Esophagus muscularis mucosa (tissue), 4 donors: ENCODE data around the gene MET. TPM values are rescaled to one million over a fixed set of nuclear protein-coding genes. Genes with fewer than 3 reads are reported as not detected.

Experiments used
- DNase-seq: peaks from one replicate; pipeline ENCODE4 v3.0.0-alpha.2; 2017; ENCODE audit errors: extremely low spot score
- H3K27ac ChIP-seq, 4 donors: fragments of 200-600 bp; sonication (generic); replicated peaks in 1 of 4; 1 replicate in 3 of 4; 2 replicates in 1 of 4; pipeline ENCODE4 v1.5.1; 2016 to 2019; ENCODE audit warnings: mild to moderate bottlenecking in 1 of 4
- H3K27me3 ChIP-seq, 4 donors: fragments of 200-600 bp; sonication (generic); one replicate each; pipeline versions ENCODE4 v1.5.1 to v1.6.0; 2016 to 2019
- H3K36me3 ChIP-seq, 4 donors: fragments of 200-600 bp; sonication (generic); one replicate each; pipeline ENCODE4 v1.5.1; 2016 to 2019
- H3K4me1 ChIP-seq, 4 donors: fragments of 200-600 bp; sonication (generic); one replicate each; pipeline ENCODE4 v1.5.1; 2016 to 2019
- H3K4me3 ChIP-seq, 4 donors: fragments of 200-600 bp; sonication (generic); 1 replicate in 2 of 4; 2 replicates in 2 of 4; pipeline ENCODE4 v1.5.1; 2016 to 2019; ENCODE audit warnings: mild to moderate bottlenecking in 4 of 4, moderate library complexity in 1 of 4
- H3K9me3 ChIP-seq, 4 donors: fragments of 200-600 bp; sonication (generic); 1 replicate in 3 of 4; 2 replicates in 1 of 4; pipeline ENCODE4 v1.5.1; 2016 to 2019
- EP300 ChIP-seq: sonication (generic); formaldehyde crosslinking; IDR thresholded peaks from one replicate; pipeline ENCODE4 v1.6.1; 2017; ENCODE audit warnings: antibody characterized with exemption
- POLR2A ChIP-seq: fragments of 450-650 bp; IDR thresholded peaks from one replicate; pipeline ENCODE4 v1.6.1; 2017; ENCODE audit warnings: antibody characterized with exemption, moderate library complexity, mild to moderate bottlenecking, low read depth
- POLR2AphosphoS5 ChIP-seq, 2 donors: sonication (generic); formaldehyde crosslinking; IDR thresholded peaks; one replicate each; pipeline ENCODE4 v1.6.1; 2017; ENCODE audit warnings: antibody characterized with exemption in 2 of 2
- WGBS: methylation state at CpG from one replicate; pipeline ENCODE4 v1.1.5; 2018; 5-methylcytosine and 5-hydroxymethylcytosine counted together
- intact Hi-C: fragments of 100-400 bp; cut with DNase I; formaldehyde crosslinking; loops from one replicate; pipeline ENCODE4 v1.15.1; 2023
- total RNA-seq, 4 donors: library from RNA; depleted of rRNA; stranded (reverse); fragments of >200 nt; gene quantifications; one replicate each; pipeline versions ENCODE4 v1.1.0 to v1.2.1, GENCODE V29; 2016
- TF ChIP-seq, protein P1 (sequence below), 3 experiments: fragments of 200-600 bp in 2 of 3; fragments of 450-650 bp in 1 of 3; sonication (generic) in 2 of 3; IDR thresholded peaks; one replicate each; pipeline ENCODE4 v1.5.1; 2017 to 2019; ENCODE audit warnings: antibody characterized with exemption in 3 of 3, mild to moderate bottlenecking in 2 of 3, moderate library complexity in 1 of 3

The MET gene
- total RNA-seq, 4 donors from 2014 or later = 12.0 to 27.2 (median 15.7) TPM

- Histone ChIP-seq H3K4me3 (no peak overlapping the region), H3K27me3 (no peaks in the 10 kb centered on the region), H3K9me3 (no peaks in the 10 kb centered on the region), H3K27ac (no peak overlapping the region), H3K36me3 (no peaks in the 10 kb centered on the region), H3K4me1 (peaks cover 0 to 24% (median 6%) of the 10 kb centered on the region in 4 donors)
- intact Hi-C loops = no loop called here
- TF ChIP-seq EP300 (no peak), POLR2A (no peak), POLR2AphosphoS5 (IDR thresholded peaks at IDR 0.05) (no peak)
- TF ChIP-seq, protein P1, sequence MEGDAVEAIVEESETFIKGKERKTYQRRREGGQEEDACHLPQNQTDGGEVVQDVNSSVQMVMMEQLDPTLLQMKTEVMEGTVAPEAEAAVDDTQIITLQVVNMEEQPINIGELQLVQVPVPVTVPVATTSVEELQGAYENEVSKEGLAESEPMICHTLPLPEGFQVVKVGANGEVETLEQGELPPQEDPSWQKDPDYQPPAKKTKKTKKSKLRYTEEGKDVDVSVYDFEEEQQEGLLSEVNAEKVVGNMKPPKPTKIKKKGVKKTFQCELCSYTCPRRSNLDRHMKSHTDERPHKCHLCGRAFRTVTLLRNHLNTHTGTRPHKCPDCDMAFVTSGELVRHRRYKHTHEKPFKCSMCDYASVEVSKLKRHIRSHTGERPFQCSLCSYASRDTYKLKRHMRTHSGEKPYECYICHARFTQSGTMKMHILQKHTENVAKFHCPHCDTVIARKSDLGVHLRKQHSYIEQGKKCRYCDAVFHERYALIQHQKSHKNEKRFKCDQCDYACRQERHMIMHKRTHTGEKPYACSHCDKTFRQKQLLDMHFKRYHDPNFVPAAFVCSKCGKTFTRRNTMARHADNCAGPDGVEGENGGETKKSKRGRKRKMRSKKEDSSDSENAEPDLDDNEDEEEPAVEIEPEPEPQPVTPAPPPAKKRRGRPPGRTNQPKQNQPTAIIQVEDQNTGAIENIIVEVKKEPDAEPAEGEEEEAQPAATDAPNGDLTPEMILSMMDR (IDR thresholded peaks at IDR 0.05) = no peak
- WGBS = 78% methylated on average over 1 of the region's 1 CpG
- DNase-seq = no peak
These were observed 59.0 kb downstream of the MET start for GRCh38 chr7:116731023-116731395.

GRCh38 chr7:116731445-116732335 is 59.7 kb downstream of the MET start:
- H3K36me3 ChIP-seq = no peaks in the 10 kb centered on the region
- intact Hi-C loops = no loop called here
- DNase-seq = no peak
- 54% methylated on average over 12 of the region's 12 CpGs for WGBS
- peaks cover 0 to 24% (median 4%) of the 10 kb centered on the region in 4 donors for H3K4me1 ChIP-seq
- H3K27ac ChIP-seq = no peak overlapping the region
- TF ChIP-seq POLR2A = no peak
- TF ChIP-seq, protein P1 (IDR thresholded peaks at IDR 0.05) = no peak
- no peak for TF ChIP-seq EP300
- TF ChIP-seq POLR2AphosphoS5 (IDR thresholded peaks at IDR 0.05) = no peak
- no peaks in the 10 kb centered on the region for H3K27me3 ChIP-seq
- H3K4me3 ChIP-seq = peak overlapping the region in 1 of 4 donors; percentile 2
- H3K9me3 ChIP-seq = no peaks in the 10 kb centered on the region

GRCh38 chr7:116732788-116733694 is 61.0 kb downstream of the MET start:
- H3K4me1 ChIP-seq = peaks cover 0 to 15% (median 4%) of the 10 kb centered on the region in 4 donors
- H3K27me3 ChIP-seq = no peaks in the 10 kb centered on the region
- H3K27ac ChIP-seq = no peak overlapping the region
- DNase-seq = no peak
- no peak overlapping the region for H3K4me3 ChIP-seq
- WGBS = 85% methylated on average over 7 of the region's 7 CpGs
- no peaks in the 10 kb centered on the region for H3K9me3 ChIP-seq
- no peak for TF ChIP-seq POLR2A
- TF ChIP-seq POLR2AphosphoS5 (IDR thresholded peaks at IDR 0.05) = no peak
- TF ChIP-seq EP300 = no peak
- TF ChIP-seq, protein P1 (IDR thresholded peaks at IDR 0.05) = no peak
- intact Hi-C loops = no loop called here
- H3K36me3 ChIP-seq = no peaks in the 10 kb centered on the region

DNA sequence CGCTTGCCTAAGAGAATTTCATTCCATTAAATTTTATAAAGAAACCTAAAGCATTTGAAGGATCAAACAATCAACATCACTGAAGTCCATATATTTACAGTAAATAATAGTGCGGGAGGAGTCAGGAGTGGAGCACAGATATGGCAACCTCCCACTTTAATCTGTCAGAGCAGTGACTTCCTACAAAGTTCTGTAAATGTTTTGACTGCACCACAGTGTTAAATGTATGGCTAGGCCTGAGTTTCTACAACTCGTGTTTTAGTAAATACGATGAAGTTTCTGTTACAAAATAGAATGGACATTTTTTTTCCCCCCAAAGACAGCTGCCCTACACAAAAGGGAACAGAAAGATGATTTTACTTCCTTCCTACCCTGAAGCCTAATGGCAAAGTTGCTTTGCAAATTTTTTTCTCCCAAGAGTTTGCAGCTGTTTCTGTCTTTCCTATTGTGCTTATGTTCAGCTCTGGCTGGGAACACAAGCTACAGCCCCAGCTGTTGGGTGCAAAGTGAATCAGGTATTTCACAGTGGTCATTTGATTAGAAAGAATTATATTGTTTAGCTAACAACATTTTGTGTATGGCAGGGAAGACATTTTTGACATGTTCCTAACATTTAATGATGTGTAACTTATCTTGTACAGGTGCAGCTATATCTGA is 62.1 kb downstream of the MET start:
- intact Hi-C loops = no loop called here
- Histone ChIP-seq H3K36me3 (no peaks in the 10 kb centered on the region), H3K27me3 (no peaks in the 10 kb centered on the region), H3K9me3 (no peaks in the 10 kb centered on the region), H3K4me3 (no peak overlapping the region), H3K27ac (no peak overlapping the region), H3K4me1 (peaks cover 0 to 23% (median 13%) of the 10 kb centered on the region in 4 donors)
- WGBS = 58% methylated on average over 3 of the region's 4 CpGs
- TF ChIP-seq POLR2A (no peak), POLR2AphosphoS5 (IDR thresholded peaks at IDR 0.05) (no peak), EP300 (no peak)
- TF ChIP-seq, protein P1 (IDR thresholded peaks at IDR 0.05) = no peak
- DNase-seq = no peak
